ENCODE results near the gene CECR2.

- TF ChIP-seq CTCF (IDR thresholded peaks at IDR 0.05) (no peak), POLR2AphosphoS5 (IDR thresholded peaks at IDR 0.05; ENCODE audit: low read depth, low read length) (no peak), SIN3A (IDR thresholded peaks at IDR 0.05; ENCODE audit: borderline replicate concordance, insufficient read depth, low read depth, low read length) (no peak), TCF7L2 (IDR thresholded peaks at IDR 0.05; ENCODE audit: low read depth, low read length) (no peak)
- TF ChIP-seq, protein P1, sequence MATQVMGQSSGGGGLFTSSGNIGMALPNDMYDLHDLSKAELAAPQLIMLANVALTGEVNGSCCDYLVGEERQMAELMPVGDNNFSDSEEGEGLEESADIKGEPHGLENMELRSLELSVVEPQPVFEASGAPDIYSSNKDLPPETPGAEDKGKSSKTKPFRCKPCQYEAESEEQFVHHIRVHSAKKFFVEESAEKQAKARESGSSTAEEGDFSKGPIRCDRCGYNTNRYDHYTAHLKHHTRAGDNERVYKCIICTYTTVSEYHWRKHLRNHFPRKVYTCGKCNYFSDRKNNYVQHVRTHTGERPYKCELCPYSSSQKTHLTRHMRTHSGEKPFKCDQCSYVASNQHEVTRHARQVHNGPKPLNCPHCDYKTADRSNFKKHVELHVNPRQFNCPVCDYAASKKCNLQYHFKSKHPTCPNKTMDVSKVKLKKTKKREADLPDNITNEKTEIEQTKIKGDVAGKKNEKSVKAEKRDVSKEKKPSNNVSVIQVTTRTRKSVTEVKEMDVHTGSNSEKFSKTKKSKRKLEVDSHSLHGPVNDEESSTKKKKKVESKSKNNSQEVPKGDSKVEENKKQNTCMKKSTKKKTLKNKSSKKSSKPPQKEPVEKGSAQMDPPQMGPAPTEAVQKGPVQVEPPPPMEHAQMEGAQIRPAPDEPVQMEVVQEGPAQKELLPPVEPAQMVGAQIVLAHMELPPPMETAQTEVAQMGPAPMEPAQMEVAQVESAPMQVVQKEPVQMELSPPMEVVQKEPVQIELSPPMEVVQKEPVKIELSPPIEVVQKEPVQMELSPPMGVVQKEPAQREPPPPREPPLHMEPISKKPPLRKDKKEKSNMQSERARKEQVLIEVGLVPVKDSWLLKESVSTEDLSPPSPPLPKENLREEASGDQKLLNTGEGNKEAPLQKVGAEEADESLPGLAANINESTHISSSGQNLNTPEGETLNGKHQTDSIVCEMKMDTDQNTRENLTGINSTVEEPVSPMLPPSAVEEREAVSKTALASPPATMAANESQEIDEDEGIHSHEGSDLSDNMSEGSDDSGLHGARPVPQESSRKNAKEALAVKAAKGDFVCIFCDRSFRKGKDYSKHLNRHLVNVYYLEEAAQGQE (IDR thresholded peaks at IDR 0.05; ENCODE audit: insufficient read depth in 1 of 2, low read depth in 2 of 2, low read length in 1 of 2): no peak
Observed at GRCh38 chr22:17587629-17588028, 218.4 kb downstream of the CECR2 start.
